SK-N-MC (cell line): ENCODE data around the gene MLH1.

Experiments
- DNase-seq: peaks from one replicate; pipeline ENCODE4 v3.0.0-alpha.2; 2011; ENCODE audit warnings: low read depth, low spot score
- H3K27ac ChIP-seq: fragments of 200-600 bp; sonication (generic); 2 replicates; pipeline ENCODE4 v1.5.1; 2016; ENCODE audit warnings: mixed run types
- H3K36me3 ChIP-seq: fragments of 200-600 bp; sonication (generic); 2 replicates; pipeline ENCODE4 v1.6.1; 2017; ENCODE audit warnings: antibody characterized with exemption, low read length, mixed read lengths; ENCODE audit not compliant: insufficient read depth
- H3K4me3 ChIP-seq: fragments of 200-600 bp; sonication (generic); 2 replicates; pipeline ENCODE4 v1.5.1; 2016
- H3K9ac ChIP-seq: fragments of 200-600 bp; sonication (generic); 2 replicates; pipeline ENCODE4 v1.8.0; 2017; ENCODE audit warnings: mixed run types, mixed read lengths; ENCODE audit not compliant: insufficient read length
- H3K9me3 ChIP-seq: fragments of 200-600 bp; sonication (generic); 2 replicates; pipeline ENCODE4 v1.6.1; 2017; ENCODE audit warnings: low read depth, mild to moderate bottlenecking, antibody characterized with exemption, low read length, moderate library complexity, mixed read lengths
- EZH2 ChIP-seq: fragments of 200-600 bp; sonication (generic); IDR thresholded peaks from one replicate; pipeline ENCODE4 v1.6.1; 2017; ENCODE audit warnings: antibody characterized with exemption
- FOXP2 ChIP-seq: optimal IDR thresholded peaks from 2 replicates; pipeline ENCODE3; 2011; ENCODE audit warnings: mild to moderate bottlenecking, moderate library complexity; ENCODE audit not compliant: insufficient read depth; ENCODE audit errors: extremely low read length, control extremely low read depth
- POLR2AphosphoS5 ChIP-seq: IDR thresholded peaks from 2 replicates; pipeline ENCODE4 v1.6.1; 2012; ENCODE audit warnings: mild to moderate bottlenecking, low read depth, low read length, borderline replicate concordance

Gene MLH1

GRCh38 chr3:37025561-37026335 lies 32.4 kb downstream of the MLH1 start:
- H3K36me3 ChIP-seq = peaks cover 50% of the 10 kb centered on the region
- TF ChIP-seq EZH2 = no peak

GRCh38 chr3:37026851-37027250 lies 33.5 kb downstream of the MLH1 start:
- H3K4me3 ChIP-seq = no peak overlapping the region
- H3K9me3 ChIP-seq = no peaks in the 10 kb centered on the region
- no peak overlapping the region for H3K9ac ChIP-seq
- TF ChIP-seq EZH2 (no peak), POLR2AphosphoS5 (no peak), FOXP2 (no peak)
- no peak for DNase-seq
- peaks cover 42% of the 10 kb centered on the region for H3K36me3 ChIP-seq
- no peak overlapping the region for H3K27ac ChIP-seq

More at GRCh38 chr3:37025561-37026335, 32.4 kb downstream of the MLH1 start:
- DNase-seq = no peak
- no peak overlapping the region for H3K27ac ChIP-seq
- no peak overlapping the region for H3K9ac ChIP-seq
- no peaks in the 10 kb centered on the region for H3K9me3 ChIP-seq
- no peak overlapping the region for H3K4me3 ChIP-seq

GRCh38 chr3:37028329-37028728 lies 35.0 kb downstream of the MLH1 start:
- TF ChIP-seq EZH2 (no peak), FOXP2 (no peak), POLR2AphosphoS5 (no peak)
- no peak overlapping the region for H3K4me3 ChIP-seq
- peaks cover 28% of the 10 kb centered on the region for H3K36me3 ChIP-seq
- no peak overlapping the region for H3K27ac ChIP-seq
- no peaks in the 10 kb centered on the region for H3K9me3 ChIP-seq
- no peak for DNase-seq
- H3K9ac ChIP-seq = no peak overlapping the region

- H3K9ac ChIP-seq = no peak overlapping the region
- DNase-seq = no peak
- no peak overlapping the region for H3K4me3 ChIP-seq
- peaks cover 26% of the 10 kb centered on the region for H3K36me3 ChIP-seq
- H3K27ac ChIP-seq = no peak overlapping the region
- TF ChIP-seq FOXP2 (no peak), POLR2AphosphoS5 (no peak), EZH2 (no peak)
- no peaks in the 10 kb centered on the region for H3K9me3 ChIP-seq
These were observed 35.8 kb downstream of the MLH1 start for GRCh38 chr3:37029111-37029510.

- DNase-seq = no peak
- Histone ChIP-seq H3K27ac (no peak overlapping the region), H3K9me3 (no peaks in the 10 kb centered on the region), H3K36me3 (peaks cover 23% of the 10 kb centered on the region), H3K9ac (no peak overlapping the region), H3K4me3 (no peak overlapping the region)
- TF ChIP-seq EZH2 (no peak), FOXP2 (no peak), POLR2AphosphoS5 (no peak)
These were observed 36.3 kb downstream of the MLH1 start for GRCh38 chr3:37029516-37030163.

- Histone ChIP-seq H3K9me3 (no peaks in the 10 kb centered on the region), H3K36me3 (peaks cover 28% of the 10 kb centered on the region), H3K27ac (no peak overlapping the region), H3K9ac (no peak overlapping the region), H3K4me3 (no peak overlapping the region)
- no peak for DNase-seq
- no peak for TF ChIP-seq EZH2
- no peak for TF ChIP-seq POLR2AphosphoS5
- no peak for TF ChIP-seq FOXP2
These were observed 37.3 kb downstream of the MLH1 start for GRCh38 chr3:37030588-37030987.

- H3K9ac ChIP-seq = no peak overlapping the region
- TF ChIP-seq FOXP2 (no peak), POLR2AphosphoS5 (no peak), EZH2 (no peak)
- DNase-seq = no peak
- H3K27ac ChIP-seq = no peak overlapping the region
- no peaks in the 10 kb centered on the region for H3K9me3 ChIP-seq
- no peak overlapping the region for H3K4me3 ChIP-seq
- peaks cover 29% of the 10 kb centered on the region; the same call in 1 of the 2 replicates for H3K36me3 ChIP-seq
These were observed 37.9 kb downstream of the MLH1 start for GRCh38 chr3:37031096-37031682.

GRCh38 chr3:37032961-37033360 lies 39.6 kb downstream of the MLH1 start:
- peaks cover 37% of the 10 kb centered on the region; the same call in 1 of the 2 replicates for H3K36me3 ChIP-seq
- H3K9ac ChIP-seq = no peak overlapping the region
- H3K9me3 ChIP-seq = no peaks in the 10 kb centered on the region
- TF ChIP-seq FOXP2 (no peak), POLR2AphosphoS5 (no peak), EZH2 (no peak)
- H3K4me3 ChIP-seq = no peak overlapping the region
- no peak for DNase-seq
- no peak overlapping the region for H3K27ac ChIP-seq

GRCh38 chr3:37037352-37037751 lies 44.0 kb downstream of the MLH1 start:
- no peak for DNase-seq
- Histone ChIP-seq H3K36me3 (peaks cover 44% of the 10 kb centered on the region; the same call in 1 of the 2 replicates), H3K27ac (no peak overlapping the region), H3K4me3 (no peak overlapping the region), H3K9me3 (no peaks in the 10 kb centered on the region), H3K9ac (no peak overlapping the region)
- TF ChIP-seq POLR2AphosphoS5 = no peak
- TF ChIP-seq EZH2 = no peak
- no peak for TF ChIP-seq FOXP2
